ENCODE measurements around the gene ILDR1.

The ILDR1 gene

DNA sequence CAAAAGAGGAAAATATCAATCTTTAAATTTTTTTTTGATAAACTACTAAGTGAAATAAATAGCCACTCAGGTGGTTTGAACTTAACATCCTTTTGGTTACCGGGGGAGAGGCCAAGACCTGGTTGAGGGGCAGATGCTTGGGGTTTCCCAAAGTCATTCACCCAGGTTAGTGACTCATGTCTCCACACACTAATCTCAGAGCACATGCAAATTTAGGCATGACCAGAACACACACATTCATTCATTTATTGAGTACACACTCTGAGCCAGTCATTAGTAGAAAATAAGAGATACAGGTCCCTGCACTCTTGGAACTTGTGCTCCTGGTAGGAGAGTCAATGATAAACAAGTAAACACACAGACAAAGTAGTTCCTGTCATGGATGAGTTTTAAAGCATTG, 7.3 kb downstream of the ILDR1 start:
- no peak for DNase-seq (ENCODE audit: low read depth)

DNA sequence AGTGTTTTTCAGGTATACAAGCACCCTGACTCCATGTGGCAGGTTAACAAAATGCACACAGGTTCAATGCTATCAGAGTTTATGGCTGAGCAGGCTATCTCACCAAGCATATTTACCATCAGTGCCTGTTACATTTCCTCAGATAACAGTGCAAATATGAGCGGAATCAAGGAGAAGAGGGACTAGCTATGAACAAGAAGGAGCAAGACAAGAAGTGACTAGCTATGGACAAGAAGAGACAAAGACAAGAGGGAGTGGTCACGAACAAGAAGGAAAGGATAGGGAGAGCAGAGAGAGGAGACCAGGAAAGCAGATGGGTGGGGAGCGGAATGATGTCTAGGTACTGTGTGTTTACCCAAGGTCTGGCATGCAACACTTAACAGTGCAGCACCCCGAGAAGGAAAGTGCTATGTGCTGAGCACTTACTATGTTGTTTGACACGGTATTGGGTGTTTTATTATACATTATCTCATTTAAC, 8.6 kb downstream of the ILDR1 start:
- no peak for DNase-seq (ENCODE audit: low read depth)

DNA sequence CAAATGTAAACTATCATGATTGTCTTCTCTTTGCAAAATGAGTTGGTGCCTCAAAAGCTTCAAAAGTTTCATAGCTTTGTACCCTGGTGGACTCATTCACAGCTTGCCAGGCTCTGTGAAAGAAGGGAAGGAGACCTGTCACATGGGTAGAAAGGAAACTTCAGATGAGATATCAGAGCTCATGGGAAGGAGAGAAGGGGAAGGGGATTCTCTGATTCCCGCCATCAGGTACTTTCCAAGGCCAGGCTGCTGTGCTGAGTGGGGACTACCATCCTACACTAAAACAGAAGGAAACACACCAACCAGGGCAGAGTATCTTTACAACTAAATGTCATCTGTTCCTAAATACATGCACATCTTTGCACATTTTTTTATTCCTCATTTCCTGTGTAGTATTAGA, 9.2 kb downstream of the ILDR1 start:
- DNase-seq (ENCODE audit: low read depth) = no peak

DNA sequence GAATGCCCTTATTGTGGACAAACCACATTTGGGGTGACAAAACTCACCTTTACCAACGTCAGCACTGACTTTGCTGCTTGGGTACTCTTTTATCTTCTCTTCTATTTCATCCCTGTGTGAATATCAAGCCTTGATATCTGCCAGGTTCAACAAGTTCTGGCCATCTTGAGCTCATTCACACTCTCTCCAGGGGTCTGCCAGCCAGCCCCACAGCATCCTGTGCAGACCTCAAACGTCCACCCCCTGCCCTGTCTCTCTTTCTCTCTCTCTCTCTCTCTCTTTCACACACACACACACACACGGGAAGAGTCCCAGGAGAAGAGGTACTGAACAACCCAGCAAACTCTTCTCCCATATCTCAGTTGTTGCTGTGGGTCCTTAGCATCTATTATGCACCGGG, 10.7 kb downstream of the ILDR1 start:
- DNase-seq (ENCODE audit: low read depth) = no peak

DNA sequence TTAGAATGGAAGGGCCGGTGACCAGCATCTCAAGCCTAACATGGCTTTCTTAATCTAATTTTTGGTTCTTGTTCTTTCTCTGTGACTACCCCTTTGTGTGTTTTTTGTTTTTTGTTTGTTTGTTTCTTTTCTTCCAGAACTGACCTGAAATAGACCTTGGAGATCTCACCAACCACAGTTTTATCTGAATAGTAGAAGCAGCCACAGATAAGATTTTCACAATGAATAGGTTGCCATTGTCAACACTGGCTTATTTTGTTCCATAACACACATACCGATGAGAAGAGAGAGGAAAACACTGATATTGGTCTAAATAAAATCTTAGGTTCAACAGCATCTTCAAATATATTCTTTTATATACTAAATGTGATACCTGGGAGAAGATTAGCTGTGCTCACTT, 11.5 kb downstream of the ILDR1 start:
- peak; percentile 26 for DNase-seq (ENCODE audit: low read depth)

DNA sequence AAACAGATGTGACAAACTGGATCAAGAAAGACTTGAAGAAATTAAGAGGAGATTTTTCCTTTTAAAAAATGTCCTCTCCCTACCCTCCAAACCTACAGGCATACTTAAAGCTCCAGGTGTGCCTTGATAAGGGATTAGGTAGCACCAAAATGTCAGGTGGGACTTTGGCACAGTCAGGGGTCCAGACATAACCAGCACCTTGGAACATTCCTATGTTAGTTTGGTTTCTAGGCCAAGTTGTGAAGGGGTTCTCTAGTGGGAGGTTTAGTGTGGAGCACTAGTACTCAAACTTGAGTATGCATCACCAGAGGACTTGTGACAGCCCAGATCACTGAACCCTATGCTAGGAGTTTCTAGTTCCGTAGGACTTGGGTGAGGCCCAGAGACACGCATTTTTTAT, 13.9 kb downstream of the ILDR1 start:
- DNase-seq (ENCODE audit: low read depth) = no peak

DNA sequence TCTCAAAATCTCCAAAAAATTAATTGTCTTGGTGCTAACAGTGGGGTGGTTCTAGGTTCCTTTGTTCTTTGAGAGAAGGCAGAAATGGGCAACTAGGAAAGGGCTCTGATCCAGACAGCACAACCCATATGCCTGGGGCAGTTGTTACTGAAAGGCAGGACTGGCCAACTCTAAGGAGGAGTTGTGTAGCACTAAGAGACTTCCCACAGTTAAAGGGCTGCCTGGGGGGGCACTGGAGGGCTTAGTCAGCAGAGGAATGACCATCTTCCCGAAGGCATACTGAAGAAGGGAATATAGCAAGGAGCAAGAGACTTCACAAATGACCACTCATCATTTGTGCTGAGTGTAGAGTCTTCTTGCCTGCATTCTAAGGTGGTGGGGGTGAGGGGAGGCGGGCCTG, 15.8 kb downstream of the ILDR1 start:
- DNase-seq (ENCODE audit: low read depth) = no peak

DNA sequence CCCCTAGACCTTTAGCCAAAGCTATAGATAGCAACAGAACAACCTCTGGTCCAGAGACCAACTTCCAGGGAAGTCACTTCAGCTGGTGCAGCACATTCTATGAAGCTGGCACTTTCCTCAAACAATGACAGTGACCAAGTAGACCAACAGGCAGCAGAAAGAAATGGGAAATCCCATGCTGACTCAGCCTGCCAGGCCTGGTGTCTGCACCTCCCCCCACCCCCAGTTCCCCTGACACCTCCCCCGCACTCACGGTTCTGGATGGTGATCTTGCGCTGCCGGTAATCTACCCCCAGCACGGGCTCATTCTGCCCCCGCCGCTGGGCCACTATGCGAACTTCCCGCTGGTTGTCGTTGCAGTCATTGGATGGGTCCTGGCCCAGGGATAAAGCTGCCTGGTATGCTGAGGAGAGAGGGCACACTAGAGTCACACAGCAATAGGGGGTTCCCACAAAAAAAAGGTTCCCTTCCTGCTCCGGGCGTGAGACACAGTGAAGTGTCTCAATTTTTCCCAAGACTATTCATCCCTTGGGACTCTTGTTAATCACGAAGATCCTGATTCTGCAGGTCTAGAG, 17.0 kb downstream of the ILDR1 start:
- no peak for DNase-seq (ENCODE audit: low read depth)

DNA sequence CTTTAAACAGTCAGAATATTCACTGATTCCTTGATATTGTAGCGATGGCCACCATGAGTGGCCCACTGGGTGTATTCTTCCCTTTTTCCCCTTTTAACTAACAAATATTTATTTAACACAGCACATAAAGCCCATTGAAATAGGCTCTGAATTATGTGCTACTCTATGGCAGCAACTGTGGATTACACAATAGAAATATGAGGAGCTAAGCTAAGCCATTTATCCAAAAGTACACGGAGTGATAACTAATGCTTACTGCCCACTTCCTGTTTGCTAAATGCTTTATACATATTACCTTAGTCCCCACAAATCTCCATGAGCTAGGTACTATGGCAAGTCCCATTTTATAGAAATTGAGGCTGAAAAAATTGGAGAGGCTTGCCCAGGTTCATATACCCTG, 17.9 kb downstream of the ILDR1 start:
- peak; percentile 85 for DNase-seq (ENCODE audit: low read depth)

DNA sequence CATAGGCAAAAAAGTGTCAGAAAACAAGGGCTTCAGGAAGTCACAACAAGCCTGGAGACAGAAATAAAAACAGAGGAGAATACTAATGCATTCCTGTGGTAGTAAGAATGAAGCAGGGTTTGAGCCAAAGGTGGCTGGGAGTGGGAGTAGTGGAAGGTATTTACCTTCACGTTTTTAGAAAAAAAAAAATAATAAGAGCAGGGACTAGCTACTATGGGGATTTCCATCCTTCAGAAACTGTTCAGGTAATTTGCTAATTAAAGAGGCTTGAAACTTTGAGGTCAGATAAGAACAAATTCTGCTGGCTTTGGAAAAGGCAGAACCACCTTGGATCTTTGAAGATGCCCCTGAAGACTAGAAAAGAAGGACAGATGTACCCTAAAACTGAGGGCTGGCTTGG, 18.4 kb downstream of the ILDR1 start:
- DNase-seq (ENCODE audit: low read depth) = peak; percentile 37

DNA sequence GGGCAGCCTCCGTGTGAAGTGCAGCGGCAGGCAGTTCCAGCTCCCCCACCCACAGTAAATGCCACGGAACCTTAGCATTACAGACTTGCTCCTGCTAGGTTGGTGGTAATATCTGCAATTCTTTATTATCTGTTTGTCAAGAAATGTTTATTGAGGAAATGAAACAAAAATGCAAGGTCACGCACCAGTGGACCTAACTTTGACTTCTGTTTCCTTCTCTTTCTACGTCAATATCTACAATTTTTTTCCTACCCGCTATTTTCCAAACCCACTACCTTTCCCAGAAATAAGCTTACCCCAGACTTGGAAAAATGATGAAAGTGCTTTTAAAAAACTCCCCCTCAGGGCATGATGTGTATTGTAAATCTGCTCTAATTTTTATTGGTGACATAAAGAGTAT, 18.9 kb downstream of the ILDR1 start:
- DNase-seq (ENCODE audit: low read depth) = peak; percentile 59

DNA sequence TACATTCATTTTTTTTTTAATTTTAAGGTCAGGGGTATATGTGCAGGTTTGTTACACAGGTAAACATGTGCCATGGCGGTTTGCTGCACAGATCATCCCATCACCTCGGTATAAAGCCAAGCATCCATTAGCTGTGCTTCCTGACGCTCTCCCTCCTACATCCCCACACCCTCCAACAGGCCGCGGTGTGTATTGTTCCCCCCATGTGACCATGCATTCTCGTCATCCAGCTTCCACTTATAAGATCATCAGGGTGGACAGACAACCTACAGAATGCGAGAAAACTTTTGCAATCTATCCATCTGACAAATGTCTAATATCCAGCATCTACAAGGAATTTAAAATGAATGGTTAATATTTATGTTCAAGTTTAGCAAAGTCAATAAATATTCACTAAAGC, 19.4 kb downstream of the ILDR1 start:
- no peak for DNase-seq (ENCODE audit: low read depth)

DNA sequence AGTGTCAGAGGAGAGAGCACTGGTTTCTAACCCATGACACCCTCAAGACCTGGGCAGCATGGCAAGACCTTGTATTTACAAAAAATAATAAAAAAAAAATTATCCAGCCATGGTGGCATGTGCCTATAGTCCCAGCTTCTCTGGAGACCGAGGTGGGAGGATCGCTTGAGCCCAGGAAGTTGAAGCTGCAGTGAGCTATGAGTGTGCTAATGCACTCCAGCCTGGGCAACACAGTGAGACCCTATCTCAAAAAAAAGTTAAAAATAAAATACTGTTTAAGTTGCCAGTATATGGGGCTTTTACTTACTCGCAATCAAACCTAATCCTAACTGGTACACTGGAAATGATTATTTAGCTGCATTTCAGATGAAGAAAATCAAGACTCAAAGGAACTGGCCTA, 20.2 kb downstream of the ILDR1 start:
- no peak for DNase-seq (ENCODE audit: low read depth)

DNA sequence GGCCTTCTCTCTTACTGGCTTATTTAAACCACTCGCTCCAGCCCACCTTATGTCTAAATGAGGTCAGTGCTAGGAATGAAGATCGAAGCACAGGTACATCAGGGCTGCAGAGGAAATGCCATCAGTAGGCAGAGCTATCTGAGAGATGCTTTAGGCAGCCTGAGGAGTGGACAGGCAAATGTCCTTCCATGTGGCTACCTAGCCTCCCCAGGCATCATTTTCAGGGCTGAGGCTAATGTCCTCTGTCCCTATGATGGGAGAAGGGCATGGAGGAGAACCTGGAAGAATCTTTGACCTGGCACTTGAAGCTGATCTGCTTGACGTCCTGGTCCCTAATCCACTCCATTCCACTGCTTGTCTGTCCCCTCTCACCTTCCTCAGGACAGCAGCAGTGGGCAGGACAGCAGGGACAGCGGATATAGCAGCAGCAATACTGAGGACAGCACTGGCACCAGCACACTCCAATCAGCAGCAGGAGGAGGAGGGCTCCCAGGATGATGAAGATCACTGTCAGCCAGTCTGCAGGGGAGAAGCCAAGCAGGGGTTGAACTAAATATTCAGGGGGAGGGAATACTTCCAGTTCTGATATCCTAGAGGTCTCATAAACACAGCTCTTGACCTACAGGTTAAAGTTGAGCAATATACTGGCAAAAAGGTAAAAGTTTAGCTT, 21.0 kb downstream of the ILDR1 start:
- DNase-seq (ENCODE audit: low read depth) = peak; percentile 42

DNA sequence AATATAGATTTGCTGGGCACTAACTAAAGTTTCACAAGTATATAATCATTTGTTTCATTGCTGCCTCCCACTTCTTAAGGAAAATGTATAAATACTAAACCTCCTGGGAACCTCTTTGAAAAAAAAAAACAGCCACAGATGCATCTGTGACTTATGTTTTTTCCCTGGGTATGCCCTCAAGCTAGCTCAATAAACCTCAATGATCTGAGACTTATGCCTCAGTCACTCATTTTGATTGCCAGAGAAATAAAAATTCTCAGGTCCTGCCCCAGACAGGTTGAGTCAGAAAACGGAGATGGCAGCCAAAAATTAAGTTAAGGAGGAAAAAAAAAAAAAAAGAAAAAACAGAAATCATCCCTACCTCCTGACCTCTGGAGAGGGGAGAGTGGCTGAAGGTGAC, 22.1 kb downstream of the ILDR1 start:
- DNase-seq (ENCODE audit: low read depth) = no peak

DNA sequence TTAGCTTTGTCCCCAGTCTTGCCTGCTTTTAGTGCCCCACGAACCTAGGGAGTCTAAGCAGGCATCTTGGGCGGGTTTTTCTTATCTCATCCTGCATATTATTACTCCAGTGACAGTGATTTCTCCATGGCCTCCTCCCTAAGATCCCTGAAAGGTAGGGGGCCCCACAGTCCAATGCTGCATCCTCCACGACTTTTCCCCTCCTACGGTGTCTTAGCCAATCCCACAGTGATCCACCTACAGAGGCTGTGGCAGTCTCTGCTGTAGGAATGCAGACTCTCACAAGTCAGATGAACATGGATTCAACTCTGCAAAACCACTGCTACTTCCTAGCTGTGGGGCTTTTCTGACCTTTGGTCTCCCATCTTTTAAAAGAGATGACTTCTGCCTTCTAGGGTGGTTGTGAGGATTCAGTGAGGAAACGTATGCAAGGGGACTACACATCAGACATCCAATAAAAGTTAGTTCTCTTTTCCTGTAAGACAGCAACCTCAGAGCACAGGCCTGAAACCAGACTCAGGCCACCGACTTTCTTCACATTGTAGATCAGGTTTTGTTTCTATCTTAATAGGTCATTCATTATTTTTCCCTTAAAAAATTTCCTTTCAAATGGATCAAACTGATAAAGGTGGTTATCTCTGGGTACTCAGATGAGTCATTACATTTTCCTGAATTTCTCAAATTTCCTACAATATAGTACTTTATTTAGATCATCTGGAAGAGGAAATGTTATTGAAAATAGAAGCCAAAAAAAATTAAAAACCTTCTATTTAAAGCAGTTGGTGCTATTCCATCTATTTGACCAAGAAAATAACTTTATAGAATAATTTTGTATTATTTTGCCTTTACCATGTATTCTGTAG, 23.2 kb downstream of the ILDR1 start:
- DNase-seq (ENCODE audit: low read depth) = peak; percentile 56

DNA sequence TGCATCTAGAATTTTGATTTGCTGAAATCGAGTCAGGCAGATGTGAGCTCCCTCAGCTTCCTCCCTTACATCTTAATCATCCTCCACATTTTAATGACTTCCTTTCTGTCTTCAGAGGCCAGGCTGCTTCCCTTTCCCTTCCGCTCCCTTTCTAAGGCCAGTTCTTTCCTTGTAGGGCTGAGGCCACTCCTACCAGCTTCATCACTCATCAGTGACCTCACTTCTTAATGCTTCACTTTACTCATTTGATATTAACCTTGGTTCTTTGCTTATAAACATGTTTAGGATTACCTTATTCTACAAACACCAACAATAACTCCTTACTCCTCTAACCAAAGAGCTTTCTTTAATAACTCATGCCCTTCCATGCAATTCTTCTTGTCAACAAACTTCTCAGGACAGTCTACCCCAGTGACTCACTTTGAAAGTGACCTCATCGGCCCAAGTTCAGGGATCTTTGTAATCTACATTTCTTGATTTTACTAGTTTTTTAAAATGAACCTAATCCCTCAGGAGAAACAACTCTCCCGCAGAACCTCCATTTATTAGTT, 23.9 kb downstream of the ILDR1 start:
- DNase-seq (ENCODE audit: low read depth) = peak; percentile 84

DNA sequence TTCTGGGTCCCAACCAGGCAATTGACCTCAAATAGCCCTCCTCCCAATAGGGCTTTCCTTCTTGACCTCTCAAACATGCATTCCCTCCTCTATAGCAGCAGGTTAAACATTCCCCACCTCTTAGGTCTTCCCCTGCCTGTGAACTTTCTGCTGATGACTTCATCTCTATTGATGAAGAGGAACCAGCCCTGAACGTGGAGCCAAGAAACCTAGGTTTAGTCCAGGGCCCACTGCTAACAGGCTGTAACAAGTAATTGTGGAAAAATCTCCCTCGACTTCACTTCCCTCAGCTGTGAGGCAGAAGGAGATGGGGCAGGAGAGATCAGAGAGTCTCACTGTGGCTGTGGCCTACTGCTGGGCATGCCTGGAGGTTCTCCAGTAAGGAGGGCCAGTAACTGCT, 24.7 kb downstream of the ILDR1 start:
- DNase-seq (ENCODE audit: low read depth) = no peak

DNA sequence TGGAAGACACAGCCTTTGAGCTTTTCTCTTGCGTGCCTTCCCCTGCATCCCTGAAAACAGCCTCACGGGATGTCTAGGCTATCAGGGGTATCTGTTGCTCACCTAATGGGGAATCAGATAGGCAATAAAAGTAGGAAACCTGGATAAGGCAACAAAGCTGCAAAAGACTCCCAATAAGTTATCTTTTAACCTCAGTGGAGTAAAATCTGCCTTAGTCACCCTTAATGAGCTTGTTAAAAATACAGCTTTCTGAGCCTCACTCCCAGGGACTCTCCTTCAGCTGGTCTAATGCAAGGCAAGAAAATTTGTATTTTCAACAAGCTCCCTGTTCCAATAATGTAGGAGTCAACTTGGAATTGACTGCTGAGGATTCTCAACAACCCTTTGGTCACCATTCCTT, 25.6 kb downstream of the ILDR1 start:
- DNase-seq (ENCODE audit: low read depth) = no peak

DNA sequence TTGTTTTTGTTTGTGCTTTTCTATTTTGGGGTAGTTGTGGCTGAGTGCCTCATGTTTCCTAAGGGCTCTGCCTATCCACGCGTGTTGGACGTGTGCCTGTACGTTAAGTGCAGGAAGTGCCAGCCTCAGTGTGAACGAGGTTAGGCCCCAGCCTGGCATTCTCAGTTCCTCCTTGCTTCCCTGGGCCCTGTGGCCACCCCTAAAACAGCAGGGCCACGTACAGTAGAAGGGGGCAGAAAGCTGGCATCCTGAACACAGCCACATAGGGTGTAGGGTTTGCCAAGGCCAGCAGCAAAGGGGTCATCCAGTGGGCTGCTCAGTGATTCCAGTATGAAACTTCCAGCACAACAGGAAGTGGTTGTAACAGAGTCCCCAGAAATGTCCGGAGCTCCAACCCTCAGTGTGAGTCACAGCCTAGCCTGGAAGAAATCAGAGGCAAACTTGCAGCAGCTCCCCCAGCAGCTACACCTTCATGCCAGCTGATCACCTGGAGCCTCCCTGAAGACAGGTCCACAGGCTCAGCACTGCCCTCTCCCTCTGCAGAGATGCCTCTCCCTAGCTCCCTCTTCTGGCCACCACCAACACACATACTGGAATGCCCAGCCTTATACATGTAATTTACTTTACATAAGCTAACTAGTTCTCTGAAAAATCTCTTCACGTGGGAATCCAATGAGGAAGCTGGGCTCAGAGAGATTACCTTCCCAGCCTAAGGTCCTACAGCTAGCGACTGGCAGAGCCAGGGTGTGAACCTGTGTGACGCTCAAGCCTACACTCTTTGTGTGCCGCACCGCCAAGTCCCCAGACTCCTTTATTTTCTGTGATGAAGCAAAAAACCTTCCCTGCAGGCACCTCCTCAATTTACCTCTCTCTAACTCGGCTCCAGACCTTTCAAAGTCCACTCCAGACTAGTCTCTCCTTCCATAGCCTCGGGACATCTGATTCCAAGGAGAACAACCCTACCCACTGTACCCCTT, 26.6 kb downstream of the ILDR1 start:
- DNase-seq (ENCODE audit: low read depth) = peak; percentile 78

DNA sequence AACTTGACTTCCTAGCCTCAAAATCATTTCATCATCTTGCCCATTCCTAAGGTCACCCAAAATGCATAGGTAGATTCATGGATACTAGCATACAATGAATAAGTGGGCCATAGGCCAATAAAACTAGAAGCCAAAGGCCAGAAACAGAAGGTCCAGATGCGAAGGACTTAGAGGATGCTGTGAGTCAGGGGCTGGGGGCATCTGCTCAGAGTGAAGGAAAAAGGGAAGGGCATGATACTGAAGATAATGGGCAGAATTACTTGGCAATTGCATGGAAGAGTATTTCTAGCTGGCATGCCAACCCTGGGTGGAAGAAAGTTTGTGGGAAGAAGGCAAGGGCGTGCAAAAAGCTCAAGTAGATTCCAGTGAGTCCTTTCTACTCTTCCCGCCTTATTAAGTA, 27.5 kb downstream of the ILDR1 start:
- no peak for DNase-seq (ENCODE audit: low read depth)
